HepG2 (cell line): ENCODE measurements around the gene JAG1. TPM values are rescaled to one million over a fixed set of nuclear protein-coding genes. Genes with fewer than 3 reads are reported as not detected.

Source experiments
- ATAC-seq: fragments of 200-7000 bp; cut with Tn5 transposase; 3 replicates; pipeline ENCODE4 v1.9.1; 2020; ENCODE audit warnings: mild to moderate bottlenecking, moderate library complexity
- BruUV-seq: library from RNA; stranded (reverse); fragments of 400-500 nt; replicated peaks from 2 replicates; lab custom pipeline; 2021; lab: Mats Ljungman, UMichigan
- CTCF ChIA-PET: fragments of 300-600 bp; formaldehyde crosslinking; extraction: SDS; loops from one replicate; lab custom pipeline; 2021; ENCODE audit warnings: low total read pairs, inconsistent platforms, low intra/inter-chr PET ratio; lab: Yijun Ruan, JAX
- POLR2A ChIA-PET: fragments of 350-600 bp; sonication (Branson Sonifier 250); formaldehyde crosslinking; loops from one replicate; lab custom pipeline; 2020; ENCODE audit warnings: antibody characterized with exemption, inconsistent platforms; lab: Yijun Ruan, JAX
- DNase-seq: peaks from one replicate; pipeline ENCODE4 v3.0.0-alpha.2; 2015; ENCODE audit warnings: low spot score
- FAIRE-seq: peaks from 3 replicates; lab custom pipeline; 2011; peaks lifted over from hg19 to GRCh38; lab: Jason Lieb, UNC
- H2AFZ ChIP-seq: one replicate; pipeline ENCODE4 v1.6.1; 2011; ENCODE audit warnings: low read length, inconsistent platforms
- H3K27ac ChIP-seq: fragments of 300-600 bp; 3 replicates; pipeline ENCODE4 v1.8.0; 2011; ENCODE audit warnings: mixed run types, mild to moderate bottlenecking, mixed read lengths, low read length, inconsistent platforms; ENCODE audit not compliant: insufficient read depth; ENCODE audit errors: extremely low read length
- H3K27me3 ChIP-seq, 2 experiments: fragments of 200-600 bp in 1 of 2; 2 replicates in 1 of 2; 3 replicates in 1 of 2; pipeline versions ENCODE4 v1.6.0 to v1.8.0; 2011; ENCODE audit warnings: low read length in 2 of 2, mild to moderate bottlenecking in 2 of 2, moderate library complexity in 2 of 2, inconsistent platforms in 1 of 2; ENCODE audit not compliant: insufficient read depth in 2 of 2, control insufficient read depth in 1 of 2
- H3K36me3 ChIP-seq, 2 experiments: fragments of 200-600 bp in 1 of 2; replicated peaks in 1 of 2; 2 replicates in 1 of 2; 3 replicates in 1 of 2; pipeline versions ENCODE4 v1.5.1 to v1.8.0; 2011; ENCODE audit warnings: low read length in 2 of 2, inconsistent platforms in 1 of 2; ENCODE audit not compliant: insufficient read depth in 2 of 2, control insufficient read depth in 1 of 2
- H3K4me1 ChIP-seq: 2 replicates; pipeline ENCODE4 v1.5.1; 2012; ENCODE audit warnings: low read length, inconsistent platforms; ENCODE audit not compliant: insufficient read depth
- H3K4me2 ChIP-seq: 2 replicates; pipeline ENCODE4 v1.6.0; 2011; ENCODE audit warnings: low read depth, low read length, inconsistent platforms
- H3K4me3 ChIP-seq, 3 experiments: fragments of 200-600 bp in 1 of 3; sonication (generic), shearing (Covaris generic) in 1 of 3; replicated peaks in 1 of 3; 2 replicates each; pipeline ENCODE4 v1.5.1; 2011 to 2016; ENCODE audit warnings: low read length in 3 of 3, inconsistent platforms in 2 of 3, low read depth in 2 of 3, mild to moderate bottlenecking in 2 of 3, control low read depth in 1 of 3, mixed read lengths in 1 of 3; ENCODE audit not compliant: insufficient read depth in 1 of 3
- H3K79me2 ChIP-seq: one replicate; pipeline ENCODE4 v1.6.1; 2011; ENCODE audit warnings: low read length, inconsistent platforms; ENCODE audit not compliant: insufficient read depth
- H3K9ac ChIP-seq: 2 replicates; pipeline ENCODE4 v1.6.0; 2011; ENCODE audit warnings: mild to moderate bottlenecking, low read depth, low read length, inconsistent platforms; ENCODE audit not compliant: insufficient read depth
- H3K9me3 ChIP-seq: 2 replicates; pipeline ENCODE4 v1.5.1; 2012; ENCODE audit warnings: mild to moderate bottlenecking, low read length
- H4K20me1 ChIP-seq: 2 replicates; pipeline ENCODE4 v1.6.0; 2011; ENCODE audit warnings: inconsistent platforms, mild to moderate bottlenecking, low read length, moderate library complexity; ENCODE audit not compliant: insufficient read depth
- FIP1L1 ChIP-seq: fragments of 200-400 bp; formaldehyde crosslinking; IDR thresholded peaks from 2 replicates; pipeline ENCODE4 v1.6.1; 2018; ENCODE audit warnings: low read depth, mild to moderate bottlenecking, low read length, moderate library complexity, borderline replicate concordance; ENCODE audit not compliant: insufficient read depth
- NFRKB ChIP-seq: fragments of 450-650 bp; IDR thresholded peaks from 2 replicates; pipeline ENCODE4 v1.6.1; 2017
- POLR2G ChIP-seq: fragments of 200-400 bp; formaldehyde crosslinking; IDR thresholded peaks from 2 replicates; pipeline ENCODE4 v1.6.1; 2018; ENCODE audit warnings: mild to moderate bottlenecking, low read depth, low read length, moderate library complexity
- RBM22 ChIP-seq: fragments of 200-400 bp; formaldehyde crosslinking; optimal IDR thresholded peaks from 2 replicates; pipeline ENCODE3; 2017; ENCODE audit warnings: mild to moderate bottlenecking, low read length, moderate library complexity
- ZMAT3 ChIP-seq: sonication (generic); formaldehyde crosslinking; conservative IDR thresholded peaks from 2 replicates; pipeline ENCODE4 v1.7.0; 2021; ENCODE audit warnings: missing genetic modification reagents
- ZNF761 ChIP-seq: sonication (generic); formaldehyde crosslinking; conservative IDR thresholded peaks from 2 replicates; pipeline ENCODE4 v1.4.0; 2020; ENCODE audit warnings: mild to moderate bottlenecking, missing genetic modification reagents
- WGBS: methylation state at CpG from one replicate; pipeline ENCODE4 v1.1.6; 2017; ENCODE audit warnings: low lambda C conversion rate; 5-methylcytosine and 5-hydroxymethylcytosine counted together
- in situ Hi-C: cut with HindIII; loops from 2 replicates; pipeline ENCODE4 v1.10.0; 2017; ENCODE audit warnings: low pct_unique_long_range_greater_than_20kb; ENCODE audit not compliant: extremely low pct_ligation_motif_present
- intact Hi-C: fragments of 100-400 bp; cut with micrococcal nuclease; formaldehyde crosslinking; loops from one replicate; pipeline ENCODE4 v1.10.0; 2022; ENCODE audit not compliant: unreplicated experiment
- polyA plus RNA-seq, 8 experiments: library from polyadenylated mRNA; depleted of rRNA in 3 of 8; stranded (reverse) in 7 of 8; unstranded in 1 of 8; fragments of >200 nt; fragmentation: Illumina TruSeq in 4 of 8; extraction: Trizol in 4 of 8; gene quantifications; 2 replicates each; pipeline versions ENCODE4 v1.2.1 to v1.2.3, GENCODE V29; 2011 to 2016; ENCODE audit warnings: low read depth in 4 of 8, missing spikeins in 1 of 8, mixed read lengths in 1 of 8; ENCODE audit not compliant: insufficient read depth in 1 of 8
- total RNA-seq, 5 experiments: library from RNA; depleted of rRNA; stranded (reverse); fragments of >200 nt; fragmentation: Illumina TruSeq; extraction: Trizol; gene quantifications; 2 replicates each; pipeline ENCODE4 v1.2.3, GENCODE V29; 2016; ENCODE audit warnings: low read depth in 1 of 5
- TF ChIP-seq, protein P1 (sequence below): sonication (generic); formaldehyde crosslinking; IDR thresholded peaks from 2 replicates; pipeline ENCODE4 v1.8.0; 2022; ENCODE audit warnings: mild to moderate bottlenecking, missing genetic modification reagents; ENCODE audit not compliant: insufficient replicate concordance
- TF ChIP-seq, protein P2 (sequence below): IDR thresholded peaks from 2 replicates; pipeline ENCODE4 v1.6.1; 2016; ENCODE audit warnings: missing biosample characterization, missing genetic modification reagents, low read depth

The JAG1 gene
- total and polyA plus RNA-seq, 2 of the 13 experiments (the other 11 are each of a cell fraction or from before 2014, with no cell fraction given): 47.1 to 56.3 TPM

DNA sequence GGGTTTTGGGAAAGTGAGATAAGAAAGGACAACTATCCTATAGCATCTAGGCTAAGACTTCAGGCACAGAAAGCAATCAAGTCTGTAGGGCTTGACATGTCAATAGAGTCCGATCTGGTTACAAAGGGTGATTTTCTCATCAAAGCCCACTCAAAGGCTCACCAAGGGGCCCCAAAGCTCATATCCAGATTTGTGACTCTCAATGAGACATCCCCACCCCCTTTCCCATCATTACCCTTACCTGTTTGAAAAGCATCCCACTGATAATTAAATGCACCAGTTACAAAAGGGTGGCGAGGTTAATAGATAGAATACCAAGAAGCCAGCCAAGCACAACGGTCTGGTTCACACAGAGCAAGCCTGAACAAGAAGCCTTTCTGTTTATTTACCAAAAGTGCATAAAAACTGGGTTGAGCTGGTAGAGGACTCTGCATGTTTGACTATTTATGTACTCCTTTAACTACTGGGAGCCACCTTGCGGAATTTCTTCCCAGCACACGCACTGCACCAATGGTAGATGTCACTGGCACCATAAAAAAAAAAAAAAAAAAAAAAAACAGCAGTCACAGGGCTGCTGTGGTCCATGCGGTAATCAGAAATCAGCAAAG lies 6.1 kb downstream of the JAG1 start:
- H3K79me2 ChIP-seq: peaks cover 100% of the 10 kb centered on the region
- ChIA-PET CTCF (no interaction called here), POLR2A (interaction anchor here (0.6 to 6.1 kb wide), 2 partner anchors 6 to 130 kb away, joined by 3 to 43 read pairs; partner anchors contain the start of gene JAG1)
- BruUV-seq: no TSS peak
- FAIRE-seq (no peak), ATAC-seq (no peak), DNase-seq (no peak)
- no peak overlapping the region for H3K4me3 ChIP-seq
- in situ Hi-C loops (loop anchor here (5.0 kb wide), 1 partner anchor 605 kb away; no protein-coding TSS in a partner anchor), intact Hi-C loops (loop anchor here (10.0 kb wide), 1 partner anchor 203 kb away; no protein-coding TSS in a partner anchor)
- peaks cover 91% of the 10 kb centered on the region for H3K4me1 ChIP-seq
- H3K9ac ChIP-seq: no peak overlapping the region
- TF ChIP-seq, protein P1, sequence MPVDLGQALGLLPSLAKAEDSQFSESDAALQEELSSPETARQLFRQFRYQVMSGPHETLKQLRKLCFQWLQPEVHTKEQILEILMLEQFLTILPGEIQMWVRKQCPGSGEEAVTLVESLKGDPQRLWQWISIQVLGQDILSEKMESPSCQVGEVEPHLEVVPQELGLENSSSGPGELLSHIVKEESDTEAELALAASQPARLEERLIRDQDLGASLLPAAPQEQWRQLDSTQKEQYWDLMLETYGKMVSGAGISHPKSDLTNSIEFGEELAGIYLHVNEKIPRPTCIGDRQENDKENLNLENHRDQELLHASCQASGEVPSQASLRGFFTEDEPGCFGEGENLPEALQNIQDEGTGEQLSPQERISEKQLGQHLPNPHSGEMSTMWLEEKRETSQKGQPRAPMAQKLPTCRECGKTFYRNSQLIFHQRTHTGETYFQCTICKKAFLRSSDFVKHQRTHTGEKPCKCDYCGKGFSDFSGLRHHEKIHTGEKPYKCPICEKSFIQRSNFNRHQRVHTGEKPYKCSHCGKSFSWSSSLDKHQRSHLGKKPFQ (CRISPR knock-in tag): no peak
- TF ChIP-seq, protein P2, sequence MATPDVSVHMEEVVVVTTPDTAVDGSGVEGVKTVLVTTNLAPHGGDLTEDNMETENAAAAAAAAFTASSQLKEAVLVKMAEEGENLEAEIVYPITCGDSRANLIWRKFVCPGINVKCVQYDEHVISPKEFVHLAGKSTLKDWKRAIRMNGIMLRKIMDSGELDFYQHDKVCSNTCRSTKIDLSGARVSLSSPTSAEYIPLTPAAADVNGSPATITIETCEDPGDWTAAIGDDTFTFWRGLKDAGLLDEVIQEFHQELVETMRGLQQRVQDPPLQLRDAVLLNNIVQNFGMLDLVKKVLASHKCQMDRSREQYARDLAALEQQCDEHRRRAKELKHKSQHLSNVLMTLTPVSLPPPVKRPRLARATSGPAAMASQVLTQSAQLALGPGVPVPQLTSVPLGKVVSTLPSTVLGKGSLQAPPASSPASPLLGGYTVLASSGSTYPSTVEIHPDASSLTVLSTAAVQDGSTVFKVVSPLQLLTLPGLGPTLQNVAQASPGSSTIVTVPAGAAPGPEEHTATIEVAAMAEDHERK (CRISPR knock-in tag): no peak
- TF ChIP-seq RBM22 (peak; percentile 78), ZMAT3 (no peak), POLR2G (0 out of 2 replicates have a peak, but pooled peaks have one; percentile 19), NFRKB (no peak), FIP1L1 (no peak), ZNF761 (CRISPR knock-in tag) (no peak)
- no peaks in the 10 kb centered on the region; a peak in 1 of 5 replicates for H3K27me3 ChIP-seq
- H3K9me3 ChIP-seq: no peaks in the 10 kb centered on the region
- H3K4me2 ChIP-seq: no peak overlapping the region; the same call in 1 of the 2 replicates
- 94% methylated on average over 6 of the region's 6 CpGs for WGBS
- peaks cover 50% of the 10 kb centered on the region for H4K20me1 ChIP-seq
- H2AFZ ChIP-seq: no peak overlapping the region
- peaks cover 33 to 51% of the 10 kb centered on the region in 2 experiments for H3K36me3 ChIP-seq
- no peak overlapping the region for H3K27ac ChIP-seq
